Skeletal muscle tissue (tissue), 4 donors: ENCODE measurements around the gene RPA3. TPM values are rescaled to one million over a fixed set of nuclear protein-coding genes. Genes with fewer than 3 reads are reported as not detected.

Experiments used
- H3K27ac ChIP-seq: one replicate; pipeline ENCODE4 v1.7.0; 2013; ENCODE audit warnings: mild to moderate bottlenecking, low read depth, low read length, inconsistent platforms
- H3K27me3 ChIP-seq, 3 donors: one replicate each; pipeline ENCODE4 v1.7.0; 2013; ENCODE audit warnings: low read length in 3 of 3; ENCODE audit not compliant: control insufficient read depth in 3 of 3, insufficient read depth in 3 of 3
- H3K36me3 ChIP-seq, 3 donors: one replicate each; pipeline ENCODE4 v1.7.0; 2013; ENCODE audit warnings: low read length in 3 of 3; ENCODE audit not compliant: control insufficient read depth in 3 of 3, insufficient read depth in 3 of 3
- H3K4me1 ChIP-seq, 3 donors: one replicate each; pipeline ENCODE4 v1.7.0; 2013; ENCODE audit warnings: low read length in 3 of 3, mild to moderate bottlenecking in 3 of 3; ENCODE audit not compliant: control insufficient read depth in 3 of 3, insufficient read depth in 3 of 3
- H3K4me3 ChIP-seq, 3 donors: one replicate each; pipeline ENCODE4 v1.7.0; 2013; ENCODE audit warnings: low read length in 3 of 3
- H3K9ac ChIP-seq, 3 donors: one replicate each; pipeline ENCODE4 v1.7.0; 2013; ENCODE audit warnings: low read length in 3 of 3, mild to moderate bottlenecking in 3 of 3, moderate library complexity in 2 of 3, low read depth in 1 of 3
- H3K9me3 ChIP-seq, 3 donors: one replicate each; pipeline ENCODE4 v1.7.0; 2013; ENCODE audit warnings: low read length in 3 of 3; ENCODE audit not compliant: control insufficient read depth in 3 of 3
- total RNA-seq: library from RNA; depleted of rRNA; stranded (reverse); fragments of >200 nt; gene quantifications from one replicate; pipeline ENCODE4 v1.2.3, GENCODE V29; 2014
- donor health status: Osteomylitis.

The RPA3 gene
- total RNA-seq, 1 donor from 2014 or later, result 14.1 TPM

- no peaks in the 10 kb centered on the region for H3K27me3 ChIP-seq
- H3K9me3 ChIP-seq, result no peaks in the 10 kb centered on the region
- H3K4me1 ChIP-seq, result peaks cover 0 to 6% (median 2%) of the 10 kb centered on the region in 3 donors
- no peak overlapping the region for H3K9ac ChIP-seq
- no peak overlapping the region for H3K4me3 ChIP-seq
- H3K36me3 ChIP-seq, result no peaks in the 10 kb centered on the region
- no peak overlapping the region for H3K27ac ChIP-seq
Measured at GRCh38 chr7:7736671-7737070, 18.3 kb upstream of the RPA3 start.

GRCh38 chr7:7732621-7733281 lies 14.3 kb upstream of the RPA3 start:
- Histone ChIP-seq H3K4me3 (no peak overlapping the region), H3K9me3 (no peaks in the 10 kb centered on the region), H3K9ac (no peak overlapping the region), H3K36me3 (no peaks in the 10 kb centered on the region), H3K27me3 (no peaks in the 10 kb centered on the region), H3K27ac (no peak overlapping the region), H3K4me1 (peaks cover 0 to 3% (median 0%) of the 10 kb centered on the region in 3 donors)

- Histone ChIP-seq H3K9ac (no peak overlapping the region), H3K27me3 (no peaks in the 10 kb centered on the region), H3K27ac (no peak overlapping the region), H3K4me3 (no peak overlapping the region), H3K4me1 (peaks cover 0 to 3% (median 0%) of the 10 kb centered on the region in 3 donors), H3K36me3 (no peaks in the 10 kb centered on the region), H3K9me3 (no peaks in the 10 kb centered on the region)
Measured at GRCh38 chr7:7731732-7732131, 13.3 kb upstream of the RPA3 start.

GRCh38 chr7:7720750-7721621 lies 2.6 kb upstream of the RPA3 start:
- no peaks in the 10 kb centered on the region for H3K36me3 ChIP-seq
- H3K4me1 ChIP-seq, result peaks cover 2 to 9% (median 3%) of the 10 kb centered on the region in 3 donors
- no peak overlapping the region for H3K27ac ChIP-seq
- H3K9ac ChIP-seq, result no peak overlapping the region
- peaks cover 0 to 2% (median 0%) of the 10 kb centered on the region in 3 donors for H3K9me3 ChIP-seq
- H3K27me3 ChIP-seq, result no peaks in the 10 kb centered on the region
- H3K4me3 ChIP-seq, result no peak overlapping the region

GRCh38 chr7:7720193-7720592 lies 1.8 kb upstream of the RPA3 start:
- Histone ChIP-seq H3K27me3 (no peaks in the 10 kb centered on the region), H3K4me1 (peaks cover 2 to 9% (median 3%) of the 10 kb centered on the region in 3 donors), H3K4me3 (no peak overlapping the region), H3K9ac (no peak overlapping the region), H3K36me3 (no peaks in the 10 kb centered on the region), H3K9me3 (peaks cover 0 to 2% (median 0%) of the 10 kb centered on the region in 3 donors), H3K27ac (no peak overlapping the region)

GRCh38 chr7:7719236-7719635 lies 829 bp upstream of the RPA3 start:
- H3K4me3 ChIP-seq, result no peak overlapping the region
- no peak overlapping the region for H3K9ac ChIP-seq
- peak overlapping the region; percentile 63 for H3K27ac ChIP-seq
- peaks cover 0 to 2% (median 0%) of the 10 kb centered on the region in 3 donors for H3K9me3 ChIP-seq
- H3K36me3 ChIP-seq, result no peaks in the 10 kb centered on the region
- H3K27me3 ChIP-seq, result no peaks in the 10 kb centered on the region
- peaks cover 2 to 9% (median 3%) of the 10 kb centered on the region in 3 donors for H3K4me1 ChIP-seq

GRCh38 chr7:7713730-7714129 lies 4.7 kb downstream of the RPA3 start:
- H3K9ac ChIP-seq, result no peak overlapping the region

GRCh38 chr7:7710469-7710868 lies 7.9 kb downstream of the RPA3 start:
- no peak overlapping the region for H3K9ac ChIP-seq
- peaks cover 0 to 2% (median 0%) of the 10 kb centered on the region in 3 donors for H3K4me1 ChIP-seq
- H3K27me3 ChIP-seq, result no peaks in the 10 kb centered on the region
- no peaks in the 10 kb centered on the region for H3K9me3 ChIP-seq
- no peak overlapping the region for H3K27ac ChIP-seq
- no peaks in the 10 kb centered on the region for H3K36me3 ChIP-seq
- H3K4me3 ChIP-seq, result no peak overlapping the region

More at GRCh38 chr7:7713730-7714129, 4.7 kb downstream of the RPA3 start:
- Histone ChIP-seq H3K27me3 (no peaks in the 10 kb centered on the region), H3K4me1 (no peaks in the 10 kb centered on the region), H3K4me3 (no peak overlapping the region), H3K27ac (no peak overlapping the region), H3K9me3 (peaks cover 0 to 2% (median 0%) of the 10 kb centered on the region in 3 donors), H3K36me3 (no peaks in the 10 kb centered on the region)

GRCh38 chr7:7709291-7709690 lies 9.1 kb downstream of the RPA3 start:
- no peaks in the 10 kb centered on the region for H3K36me3 ChIP-seq
- no peak overlapping the region for H3K9ac ChIP-seq
- H3K4me3 ChIP-seq, result no peak overlapping the region

GRCh38 chr7:7707806-7708205 lies 10.6 kb downstream of the RPA3 start:
- H3K36me3 ChIP-seq, result no peaks in the 10 kb centered on the region
- no peak overlapping the region for H3K27ac ChIP-seq
- H3K4me3 ChIP-seq, result no peak overlapping the region
- H3K9ac ChIP-seq, result no peak overlapping the region
- H3K27me3 ChIP-seq, result no peaks in the 10 kb centered on the region
- H3K4me1 ChIP-seq, result peaks cover 0 to 2% (median 1%) of the 10 kb centered on the region in 3 donors
- no peaks in the 10 kb centered on the region for H3K9me3 ChIP-seq

More at GRCh38 chr7:7709291-7709690, 9.1 kb downstream of the RPA3 start:
- Histone ChIP-seq H3K27me3 (no peaks in the 10 kb centered on the region), H3K4me1 (peaks cover 0 to 2% (median 0%) of the 10 kb centered on the region in 3 donors), H3K9me3 (no peaks in the 10 kb centered on the region), H3K27ac (no peak overlapping the region)
